Measurements from ENCODE around the gene MAB21L2.
"Not testable (repeated sequence)": the region's sequence is repeated elsewhere in the genome, so short reads cannot be mapped to it uniquely, and the experiment has no call there.

MAB21L2 gene
- long read RNA-seq: 0 reads

- no peak for DNase-seq (ENCODE audit: low read depth in 1 of 2, low spot score in 1 of 2)
- no peak within 1 kb of the TSS for H3K27ac ChIP-seq (replicated peaks)
- TF ChIP-seq POLR2AphosphoS5 (IDR thresholded peaks at IDR 0.05; ENCODE audit: low read depth) (no peak), GABPA (IDR thresholded peaks at IDR 0.05; ENCODE audit: low read depth) (no peak), SPI1 (IDR thresholded peaks at IDR 0.05; ENCODE audit: borderline replicate concordance, low read depth) (no peak), CTCF (IDR thresholded peaks at IDR 0.05; ENCODE audit: insufficient read depth, low read length) (no peak)
- TF ChIP-seq, protein P1, sequence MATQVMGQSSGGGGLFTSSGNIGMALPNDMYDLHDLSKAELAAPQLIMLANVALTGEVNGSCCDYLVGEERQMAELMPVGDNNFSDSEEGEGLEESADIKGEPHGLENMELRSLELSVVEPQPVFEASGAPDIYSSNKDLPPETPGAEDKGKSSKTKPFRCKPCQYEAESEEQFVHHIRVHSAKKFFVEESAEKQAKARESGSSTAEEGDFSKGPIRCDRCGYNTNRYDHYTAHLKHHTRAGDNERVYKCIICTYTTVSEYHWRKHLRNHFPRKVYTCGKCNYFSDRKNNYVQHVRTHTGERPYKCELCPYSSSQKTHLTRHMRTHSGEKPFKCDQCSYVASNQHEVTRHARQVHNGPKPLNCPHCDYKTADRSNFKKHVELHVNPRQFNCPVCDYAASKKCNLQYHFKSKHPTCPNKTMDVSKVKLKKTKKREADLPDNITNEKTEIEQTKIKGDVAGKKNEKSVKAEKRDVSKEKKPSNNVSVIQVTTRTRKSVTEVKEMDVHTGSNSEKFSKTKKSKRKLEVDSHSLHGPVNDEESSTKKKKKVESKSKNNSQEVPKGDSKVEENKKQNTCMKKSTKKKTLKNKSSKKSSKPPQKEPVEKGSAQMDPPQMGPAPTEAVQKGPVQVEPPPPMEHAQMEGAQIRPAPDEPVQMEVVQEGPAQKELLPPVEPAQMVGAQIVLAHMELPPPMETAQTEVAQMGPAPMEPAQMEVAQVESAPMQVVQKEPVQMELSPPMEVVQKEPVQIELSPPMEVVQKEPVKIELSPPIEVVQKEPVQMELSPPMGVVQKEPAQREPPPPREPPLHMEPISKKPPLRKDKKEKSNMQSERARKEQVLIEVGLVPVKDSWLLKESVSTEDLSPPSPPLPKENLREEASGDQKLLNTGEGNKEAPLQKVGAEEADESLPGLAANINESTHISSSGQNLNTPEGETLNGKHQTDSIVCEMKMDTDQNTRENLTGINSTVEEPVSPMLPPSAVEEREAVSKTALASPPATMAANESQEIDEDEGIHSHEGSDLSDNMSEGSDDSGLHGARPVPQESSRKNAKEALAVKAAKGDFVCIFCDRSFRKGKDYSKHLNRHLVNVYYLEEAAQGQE (IDR thresholded peaks at IDR 0.05; ENCODE audit: insufficient replicate concordance, low read depth): no peak
- H3K27me3 ChIP-seq (ENCODE audit: insufficient read depth, poor library complexity, severe bottlenecking): no peaks in the 10 kb centered on the region
- no peak within 1 kb of the TSS for H3K4me3 ChIP-seq (replicated peaks; ENCODE audit: insufficient read depth, low read length)
Measured at GRCh38 chr4:150582146-150582872, at the start of gene MAB21L2. TSS of gene MAB21L2 (plus strand) at chr4:150582151. CDS start at chr4:150583030, 879 bp downstream.

DNA sequence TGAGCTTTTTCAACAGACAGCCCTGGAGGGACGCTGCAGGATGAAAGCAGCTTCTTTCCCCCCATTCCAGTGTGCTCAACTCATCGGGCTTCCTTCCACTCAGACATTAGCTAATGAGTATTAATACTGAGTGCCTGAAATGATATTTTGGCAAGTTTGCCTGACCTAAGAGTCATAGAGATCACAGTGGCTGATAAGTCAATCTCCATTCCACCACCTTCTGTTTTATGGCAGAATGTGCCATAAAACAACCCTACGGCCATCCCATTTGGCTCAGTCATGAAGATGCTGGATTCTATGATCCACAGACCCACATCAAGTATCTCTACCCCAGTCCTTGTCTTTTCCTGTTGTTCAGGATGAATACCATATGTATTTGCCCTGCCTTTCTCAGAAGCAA, 48.3 kb upstream of the MAB21L2 start:
- Histone ChIP-seq H3K4me3 (replicated peaks; ENCODE audit: insufficient read depth, low read length) (no peak overlapping the region), H3K27ac (replicated peaks) (no peak overlapping the region), H3K27me3 (ENCODE audit: insufficient read depth, poor library complexity, severe bottlenecking) (no peaks in the 10 kb centered on the region)
- DNase-seq (ENCODE audit: low read depth in 1 of 2, low spot score in 1 of 2): no peak
- TF ChIP-seq GABPA (IDR thresholded peaks at IDR 0.05; ENCODE audit: low read depth) (no peak), POLR2AphosphoS5 (IDR thresholded peaks at IDR 0.05; ENCODE audit: low read depth) (no peak), SPI1 (IDR thresholded peaks at IDR 0.05; ENCODE audit: borderline replicate concordance, low read depth) (no peak), CTCF (IDR thresholded peaks at IDR 0.05; ENCODE audit: insufficient read depth, low read length) (no peak)
- TF ChIP-seq, protein P1 (IDR thresholded peaks at IDR 0.05; ENCODE audit: insufficient replicate concordance, low read depth): no peak

DNA sequence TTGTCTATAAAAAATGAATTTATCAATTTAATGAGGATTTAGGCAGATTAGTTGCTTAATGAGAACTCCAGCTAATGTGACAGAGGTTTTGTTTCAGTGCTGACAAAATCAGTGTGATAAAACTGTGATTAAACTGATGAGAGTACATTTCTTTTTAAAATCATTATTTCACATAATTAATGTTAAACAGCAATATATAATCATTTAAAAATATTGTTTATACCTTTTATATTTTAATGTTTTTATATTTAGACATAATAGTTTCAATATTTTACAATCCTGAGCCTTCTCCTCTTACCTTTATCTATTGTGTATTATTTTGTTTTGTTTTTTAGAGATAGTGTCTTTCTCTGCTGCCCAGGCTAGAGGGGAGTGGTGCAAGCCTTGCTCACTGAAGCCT, 47.1 kb upstream of the MAB21L2 start:
- no peaks in the 10 kb centered on the region for H3K27me3 ChIP-seq (ENCODE audit: insufficient read depth, poor library complexity, severe bottlenecking)
- DNase-seq (ENCODE audit: low read depth in 1 of 2, low spot score in 1 of 2): no peak
- TF ChIP-seq GABPA (IDR thresholded peaks at IDR 0.05; ENCODE audit: low read depth): no peak
- TF ChIP-seq CTCF (IDR thresholded peaks at IDR 0.05; ENCODE audit: insufficient read depth, low read length): no peak
- no peak for TF ChIP-seq POLR2AphosphoS5 (IDR thresholded peaks at IDR 0.05; ENCODE audit: low read depth)
- TF ChIP-seq SPI1 (IDR thresholded peaks at IDR 0.05; ENCODE audit: borderline replicate concordance, low read depth): no peak
- TF ChIP-seq, protein P1 (IDR thresholded peaks at IDR 0.05; ENCODE audit: insufficient replicate concordance, low read depth): no peak

GRCh38 chr4:150537911-150538310, 44.0 kb upstream of the MAB21L2 start:
- not testable (repeated sequence) for H3K27me3 ChIP-seq (ENCODE audit: insufficient read depth, poor library complexity, severe bottlenecking); H3K27ac ChIP-seq (replicated peaks); H3K4me3 ChIP-seq (replicated peaks; ENCODE audit: insufficient read depth, low read length); DNase-seq (ENCODE audit: low read depth in 1 of 2, low spot score in 1 of 2)

More for the DNA sequence above, 47.1 kb upstream of the MAB21L2 start:
- no peak overlapping the region for H3K27ac ChIP-seq (replicated peaks)
- no peak overlapping the region for H3K4me3 ChIP-seq (replicated peaks; ENCODE audit: insufficient read depth, low read length)
